Measurements from ENCODE around the gene NCKAP1. TPM values are rescaled to one million over a fixed set of nuclear protein-coding genes. Genes with fewer than 3 reads are reported as not detected.

NCKAP1 gene
- total RNA-seq, 1 experiment from 2014 or later = 112 TPM

GRCh38 chr2:182904844-182905243 lies 133.4 kb downstream of the NCKAP1 start:
- Histone ChIP-seq H3K4me1 (ENCODE audit: insufficient read depth, low read length) (no peaks in the 10 kb centered on the region; the same call in 1 of the 2 replicates), H2BK12ac (ENCODE audit: insufficient read length, low read depth, low read length) (no peak overlapping the region), H3T11ph (ENCODE audit: low read length) (no peak overlapping the region), H3K27ac (ENCODE audit: insufficient read length, low read depth, low read length) (no peak overlapping the region), H3K18ac (ENCODE audit: insufficient read length, low read depth, low read length) (no peak overlapping the region), H3K56ac (ENCODE audit: insufficient read length, low read depth, low read length) (no peak overlapping the region), H3K79me2 (ENCODE audit: insufficient read depth, low read length) (no peaks in the 10 kb centered on the region), H2BK20ac (ENCODE audit: low read depth, low read length, poor library complexity, severe bottlenecking) (no peak overlapping the region), H2BK5ac (ENCODE audit: insufficient read length, low read length) (no peak overlapping the region), H4K8ac (replicated peaks; ENCODE audit: insufficient read length, low read depth, low read length) (no peak overlapping the region), H3K9ac (ENCODE audit: extremely low read depth, insufficient read length, low read length) (no peak overlapping the region), H4K91ac (ENCODE audit: insufficient read length, low read depth, low read length) (no peak overlapping the region), H2BK120ac (ENCODE audit: low read depth, low read length, poor library complexity, severe bottlenecking) (no peak overlapping the region), H3K14ac (ENCODE audit: insufficient read depth, low read length) (no peak overlapping the region), H2AFZ (ENCODE audit: low read length) (no peak overlapping the region), H2AK5ac (ENCODE audit: insufficient read length, low read length) (no peak overlapping the region), H3K23ac (ENCODE audit: insufficient read length, low read depth, low read length) (no peak overlapping the region), H3K4ac (ENCODE audit: low read depth, low read length) (no peak overlapping the region), H3K23me2 (ENCODE audit: insufficient read length, low read depth, low read length, poor library complexity, severe bottlenecking) (no peaks in the 10 kb centered on the region), H4K20me1 (ENCODE audit: control insufficient read depth, insufficient read depth, insufficient read length) (no peaks in the 10 kb centered on the region), H3K79me1 (ENCODE audit: insufficient read depth, low read depth, low read length, poor library complexity, severe bottlenecking) (no peaks in the 10 kb centered on the region), H3K9me3 (ENCODE audit: control insufficient read depth, low read depth, low read length) (no peaks in the 10 kb centered on the region), H3K4me2 (ENCODE audit: insufficient read depth, insufficient read length, low read length) (no peak overlapping the region), H2BK15ac (ENCODE audit: low read depth, low read length) (no peak overlapping the region), H3K27me3 (ENCODE audit: insufficient read depth, low read length) (no peaks in the 10 kb centered on the region), H4K5ac (ENCODE audit: insufficient read length, low read depth, low read length) (no peak overlapping the region)
- Mint-ChIP-seq H3K4me3 (no peak overlapping the region), H3K27ac (no peak overlapping the region), H3K9me3 (no peaks in the 10 kb centered on the region), H3K36me3 (ENCODE audit: insufficient read depth in 1 of 3, low read depth in 3 of 3) (peaks cover 0 to 10% (median 0%) of the 10 kb centered on the region in 3 experiments; a peak in 4 of 7 replicates), H3K27me3 (ENCODE audit: low read depth) (no peaks in the 10 kb centered on the region; the same call in 1 of the 2 replicates), H3K4me1 (peaks cover 10 to 11% of the 10 kb centered on the region in 2 experiments)
- no CpG with 5 or more reads among the region's 1 CpG for WGBS (ENCODE audit: extremely low coverage, insufficient read length, low lambda C conversion rate)
- TF ChIP-seq, protein P1, sequence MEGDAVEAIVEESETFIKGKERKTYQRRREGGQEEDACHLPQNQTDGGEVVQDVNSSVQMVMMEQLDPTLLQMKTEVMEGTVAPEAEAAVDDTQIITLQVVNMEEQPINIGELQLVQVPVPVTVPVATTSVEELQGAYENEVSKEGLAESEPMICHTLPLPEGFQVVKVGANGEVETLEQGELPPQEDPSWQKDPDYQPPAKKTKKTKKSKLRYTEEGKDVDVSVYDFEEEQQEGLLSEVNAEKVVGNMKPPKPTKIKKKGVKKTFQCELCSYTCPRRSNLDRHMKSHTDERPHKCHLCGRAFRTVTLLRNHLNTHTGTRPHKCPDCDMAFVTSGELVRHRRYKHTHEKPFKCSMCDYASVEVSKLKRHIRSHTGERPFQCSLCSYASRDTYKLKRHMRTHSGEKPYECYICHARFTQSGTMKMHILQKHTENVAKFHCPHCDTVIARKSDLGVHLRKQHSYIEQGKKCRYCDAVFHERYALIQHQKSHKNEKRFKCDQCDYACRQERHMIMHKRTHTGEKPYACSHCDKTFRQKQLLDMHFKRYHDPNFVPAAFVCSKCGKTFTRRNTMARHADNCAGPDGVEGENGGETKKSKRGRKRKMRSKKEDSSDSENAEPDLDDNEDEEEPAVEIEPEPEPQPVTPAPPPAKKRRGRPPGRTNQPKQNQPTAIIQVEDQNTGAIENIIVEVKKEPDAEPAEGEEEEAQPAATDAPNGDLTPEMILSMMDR (conservative IDR thresholded peaks at IDR 0.05) = no peak
- no peak for DNase-seq

Data from H9 (cell line).